Large intestine (tissue), 3 donors: ENCODE results near the gene INCENP. TPM values are rescaled to one million over a fixed set of nuclear protein-coding genes. Genes with fewer than 3 reads are reported as not detected.

Experiments
- DNase-seq, 2 donors: peaks; one replicate each; pipeline versions ENCODE4 v3.0.0 to v3.0.0-alpha.2; 2013
- H3K27ac ChIP-seq: one replicate; pipeline ENCODE4 v1.5.1; 2013; ENCODE audit warnings: low read length
- H3K27me3 ChIP-seq: 2 replicates; pipeline ENCODE4 v1.6.1; 2013; ENCODE audit warnings: low read length; ENCODE audit not compliant: control insufficient read depth, insufficient read depth
- H3K36me3 ChIP-seq: 2 replicates; pipeline ENCODE4 v1.6.1; 2013; ENCODE audit warnings: low read length; ENCODE audit not compliant: control insufficient read depth, insufficient read depth
- H3K4me1 ChIP-seq: one replicate; pipeline ENCODE4 v1.6.1; 2013; ENCODE audit warnings: low read length; ENCODE audit not compliant: control insufficient read depth, insufficient read depth
- H3K4me3 ChIP-seq: one replicate; pipeline ENCODE4 v1.5.1; 2013; ENCODE audit warnings: low read length
- H3K9me3 ChIP-seq: one replicate; pipeline ENCODE4 v1.6.1; 2013; ENCODE audit warnings: mild to moderate bottlenecking, low read depth, low read length, moderate library complexity; ENCODE audit not compliant: control insufficient read depth
- WGBS: methylation state at CpG from one replicate; pipeline ENCODE4 v1.1.5; 2013; ENCODE audit warnings: low lambda C conversion rate; ENCODE audit not compliant: insufficient coverage; 5-methylcytosine and 5-hydroxymethylcytosine counted together
- polyA plus RNA-seq: library from polyadenylated mRNA; unstranded; fragments of 120-200 nt; gene quantifications from one replicate; pipeline ENCODE4 v1.2.1, GENCODE V29; 2013

Gene INCENP
- polyA plus RNA-seq, 1 donor: 22.5 TPM

DNA sequence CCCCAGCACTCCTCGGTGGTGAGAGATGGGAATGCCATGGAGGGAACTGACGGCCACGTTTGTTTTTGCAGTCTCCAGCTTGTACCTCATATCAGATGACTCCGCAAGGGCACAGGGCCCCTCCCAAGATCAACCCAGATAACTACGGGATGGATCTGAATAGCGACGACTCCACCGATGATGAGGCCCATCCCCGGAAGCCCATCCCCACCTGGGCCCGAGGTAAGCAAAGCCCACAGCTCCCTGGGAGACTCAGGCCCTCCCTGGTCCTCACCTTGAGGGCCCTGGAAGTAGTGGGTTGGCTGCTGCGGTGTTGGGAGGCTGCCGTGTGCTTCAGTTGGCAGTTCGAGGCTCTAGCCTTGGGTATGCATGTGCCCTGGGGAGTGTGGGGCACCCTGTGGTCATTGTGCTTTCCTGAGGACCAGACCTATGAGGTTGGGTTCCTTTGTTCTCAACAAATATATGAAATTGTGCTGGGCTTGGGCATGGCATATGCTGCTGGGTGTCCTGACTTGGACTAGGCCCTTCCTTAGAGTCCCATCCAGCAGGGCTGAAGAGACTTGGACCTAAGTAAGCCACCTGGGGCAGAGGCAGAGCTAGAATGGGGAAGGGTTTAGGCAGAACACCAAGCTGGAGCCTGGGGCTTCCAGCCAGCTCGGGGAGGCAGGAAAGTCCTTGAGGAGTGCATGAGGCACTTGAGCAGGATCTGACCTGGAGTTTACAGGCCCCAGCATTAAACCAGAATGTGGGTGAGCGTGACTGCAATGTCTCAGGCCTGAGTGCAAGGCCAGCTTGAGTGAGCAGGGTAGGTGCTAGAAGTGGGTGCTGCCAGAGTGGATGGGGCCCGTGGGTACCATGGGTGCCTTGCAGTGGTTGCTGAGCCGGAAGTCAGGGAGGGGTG lies 26.4 kb downstream of the INCENP start:
- DNase-seq: no peak
- Histone ChIP-seq H3K4me3 (no peak overlapping the region), H3K36me3 (peaks cover 64% of the 10 kb centered on the region), H3K9me3 (no peaks in the 10 kb centered on the region), H3K27me3 (no peaks in the 10 kb centered on the region), H3K4me1 (no peaks in the 10 kb centered on the region), H3K27ac (no peak overlapping the region)
- no CpG with 5 or more reads among the region's 17 CpGs for WGBS

DNA sequence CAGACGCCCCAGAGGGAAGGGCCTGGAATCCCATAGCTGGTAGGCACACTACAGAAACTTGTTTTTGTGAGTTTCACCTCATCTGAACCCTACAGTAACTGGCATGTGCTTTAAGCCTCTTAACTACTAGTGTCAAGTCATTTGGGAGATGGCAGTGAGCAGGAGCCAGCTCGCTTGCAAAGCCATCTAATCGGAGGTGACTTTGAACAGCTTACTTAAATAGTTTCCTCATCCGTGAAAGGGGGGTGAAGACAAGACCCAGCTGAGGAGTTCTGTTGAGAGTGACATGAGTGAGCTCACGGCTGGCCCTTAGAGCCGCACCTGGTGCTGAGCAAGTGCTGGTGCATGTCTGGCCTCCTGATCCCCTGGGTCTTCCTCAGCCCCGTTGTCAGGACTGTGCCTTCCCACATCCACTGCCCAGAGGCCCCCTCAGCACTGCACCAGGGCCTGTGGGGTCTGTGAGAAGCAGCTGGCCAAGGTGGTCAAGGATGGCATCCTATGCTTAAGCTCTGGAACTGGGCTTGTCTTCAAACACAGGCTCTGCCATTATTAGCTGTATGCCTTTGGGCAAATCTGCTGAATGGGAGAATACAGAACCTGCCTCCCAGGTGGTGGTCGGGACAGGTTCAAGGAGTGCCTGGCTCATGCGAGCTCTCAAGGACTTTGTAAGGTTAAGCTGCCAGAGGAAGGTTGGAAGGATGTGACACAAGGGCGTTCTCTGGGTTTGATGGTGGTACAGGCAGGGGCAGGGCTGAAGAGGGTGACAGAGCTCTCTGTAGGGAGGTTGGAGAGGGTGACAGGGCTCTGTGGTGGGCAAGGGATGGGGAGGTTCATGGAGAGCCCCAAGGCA lies 27.3 kb downstream of the INCENP start:
- Histone ChIP-seq H3K36me3 (peaks cover 55% of the 10 kb centered on the region), H3K27ac (no peak overlapping the region), H3K9me3 (no peaks in the 10 kb centered on the region), H3K27me3 (no peaks in the 10 kb centered on the region), H3K4me1 (no peaks in the 10 kb centered on the region), H3K4me3 (no peak overlapping the region)
- DNase-seq: no peak
- no CpG with 5 or more reads among the region's 10 CpGs for WGBS

DNA sequence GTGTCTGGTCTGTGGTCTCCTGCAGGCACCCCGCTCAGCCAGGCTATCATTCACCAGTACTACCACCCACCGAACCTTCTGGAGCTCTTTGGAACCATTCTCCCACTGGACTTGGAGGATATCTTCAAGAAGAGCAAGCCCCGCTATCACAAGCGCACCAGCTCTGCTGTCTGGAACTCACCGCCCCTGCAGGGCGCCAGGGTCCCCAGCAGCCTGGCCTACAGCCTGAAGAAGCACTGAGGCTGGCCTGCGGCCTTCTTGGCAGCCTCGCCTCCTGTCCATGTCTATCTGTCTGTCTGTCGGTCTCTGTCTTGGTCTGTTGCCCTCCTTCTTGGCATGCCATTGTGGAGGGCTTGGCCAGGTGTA lies 27.9 kb downstream of the INCENP start:
- no peaks in the 10 kb centered on the region for H3K27me3 ChIP-seq
- no peaks in the 10 kb centered on the region for H3K9me3 ChIP-seq
- peaks cover 52% of the 10 kb centered on the region for H3K36me3 ChIP-seq
- no peak overlapping the region for H3K4me3 ChIP-seq
- no peaks in the 10 kb centered on the region for H3K4me1 ChIP-seq
- WGBS: 100% methylated on average over 1 of the region's 9 CpGs
- no peak for DNase-seq
- H3K27ac ChIP-seq: no peak overlapping the region

DNA sequence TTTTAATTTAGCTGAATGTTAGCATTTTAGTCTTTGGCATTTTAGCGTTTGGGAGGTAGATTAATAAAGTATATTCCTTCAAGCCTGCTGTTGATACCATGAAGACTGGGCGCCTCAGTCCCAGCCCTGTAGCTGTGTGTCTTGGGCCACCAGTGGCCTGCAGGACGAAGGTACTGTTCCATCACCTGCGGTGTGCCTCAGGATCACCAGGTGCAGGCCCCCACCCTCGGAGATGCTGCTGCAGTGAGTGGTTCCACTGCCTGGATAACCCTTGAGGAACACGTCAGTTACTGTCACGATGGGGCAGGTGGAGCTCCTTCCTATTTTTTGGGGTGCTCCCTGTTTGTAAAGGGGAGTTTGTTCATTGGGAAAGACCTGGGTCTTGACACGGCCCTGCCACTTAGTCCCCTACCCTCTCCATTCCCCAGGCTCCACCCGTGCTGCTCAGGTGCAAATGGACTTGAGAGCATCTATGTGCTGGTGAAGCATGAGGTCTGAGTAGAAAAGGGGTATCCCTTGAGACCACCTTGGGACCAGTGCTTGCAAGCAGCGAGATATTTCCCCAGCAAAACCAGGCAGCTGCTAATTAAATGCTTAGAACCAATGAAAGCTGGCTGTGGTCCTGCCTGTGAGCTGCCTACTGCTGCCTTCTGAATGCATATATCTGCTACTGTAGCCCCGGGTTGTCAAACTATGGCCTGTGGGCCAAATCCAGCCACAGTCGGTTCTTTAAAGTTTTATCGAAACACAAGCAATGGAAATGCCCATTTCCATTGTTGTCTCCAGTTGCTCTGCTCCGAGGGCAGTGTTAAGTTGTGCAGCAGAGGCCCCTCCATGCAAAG lies 28.7 kb downstream of the INCENP start:
- WGBS: no CpG with 5 or more reads among the region's 14 CpGs
- Histone ChIP-seq H3K4me3 (no peak overlapping the region), H3K4me1 (no peaks in the 10 kb centered on the region), H3K36me3 (peaks cover 44% of the 10 kb centered on the region), H3K9me3 (no peaks in the 10 kb centered on the region), H3K27ac (no peak overlapping the region), H3K27me3 (no peaks in the 10 kb centered on the region)
- DNase-seq: no peak

DNA sequence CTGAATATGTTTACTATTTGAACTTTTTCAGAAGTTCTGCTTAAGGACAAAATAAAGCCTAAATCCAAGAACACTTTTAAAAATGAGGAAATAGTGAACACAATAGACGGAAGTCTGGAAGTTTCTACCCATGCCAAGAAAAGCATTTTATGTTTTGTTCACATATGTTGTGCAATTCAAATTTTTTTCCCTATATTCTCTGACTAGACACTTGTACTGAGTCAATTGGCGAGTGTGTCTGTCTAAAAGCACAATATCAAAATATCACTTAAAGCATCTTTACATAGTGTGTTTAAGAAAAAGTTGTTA lies 29.2 kb downstream of the INCENP start:
- Histone ChIP-seq H3K4me1 (no peaks in the 10 kb centered on the region), H3K4me3 (no peak overlapping the region), H3K36me3 (peaks cover 38% of the 10 kb centered on the region), H3K9me3 (no peaks in the 10 kb centered on the region), H3K27me3 (no peaks in the 10 kb centered on the region), H3K27ac (no peak overlapping the region)
- DNase-seq: no peak
- 100% methylated on average over 1 of the region's 2 CpGs for WGBS

DNA sequence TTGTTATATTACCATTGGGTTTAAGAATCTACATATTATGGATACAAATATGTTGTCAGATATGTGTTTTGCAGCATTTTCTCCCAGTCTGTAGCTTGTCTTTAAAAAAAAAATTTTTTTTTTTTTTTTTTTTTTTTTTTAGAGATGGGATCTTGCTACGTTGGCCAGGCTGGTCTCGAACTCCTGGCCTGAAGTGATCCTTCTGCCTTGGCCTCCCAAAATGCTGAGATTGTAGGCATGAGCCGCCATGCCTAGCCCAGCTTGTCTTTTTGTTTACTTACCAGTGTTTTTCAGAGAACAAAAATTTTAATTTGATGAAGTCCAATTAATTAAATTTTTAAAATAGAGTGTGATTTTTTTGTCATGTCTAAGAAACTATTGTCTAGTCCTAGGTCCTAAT lies 29.8 kb downstream of the INCENP start:
- Histone ChIP-seq H3K36me3 (peaks cover 34% of the 10 kb centered on the region), H3K27me3 (no peaks in the 10 kb centered on the region), H3K27ac (no peak overlapping the region), H3K4me3 (no peak overlapping the region), H3K9me3 (no peaks in the 10 kb centered on the region), H3K4me1 (no peaks in the 10 kb centered on the region)
- no peak for DNase-seq
- WGBS: no CpG with 5 or more reads among the region's 3 CpGs

DNA sequence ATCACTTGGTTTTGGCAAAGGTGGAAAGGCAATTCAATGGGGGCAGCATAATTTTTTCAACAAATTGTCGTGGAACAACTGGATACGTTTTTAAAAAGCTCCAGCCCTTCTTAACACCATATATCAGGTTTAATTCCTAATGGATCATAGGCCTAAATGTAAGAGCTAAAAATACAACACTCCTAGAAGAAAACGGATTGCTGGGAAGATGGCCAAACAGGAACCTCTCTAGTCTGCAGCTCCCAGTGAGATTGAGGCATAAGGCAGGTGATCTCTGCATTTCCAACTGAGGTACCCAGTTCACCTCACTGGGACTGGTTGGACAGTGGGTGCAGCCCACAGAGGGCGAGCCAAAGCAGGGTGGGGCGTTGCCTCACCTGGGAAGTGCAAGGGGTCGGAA lies 33.8 kb downstream of the INCENP start:
- Histone ChIP-seq H3K36me3 (peaks cover 1% of the 10 kb centered on the region), H3K27ac (no peak overlapping the region), H3K4me1 (no peaks in the 10 kb centered on the region), H3K4me3 (no peak overlapping the region), H3K9me3 (no peaks in the 10 kb centered on the region), H3K27me3 (no peaks in the 10 kb centered on the region)
- DNase-seq: no peak
- no CpG with 5 or more reads among the region's 6 CpGs for WGBS

DNA sequence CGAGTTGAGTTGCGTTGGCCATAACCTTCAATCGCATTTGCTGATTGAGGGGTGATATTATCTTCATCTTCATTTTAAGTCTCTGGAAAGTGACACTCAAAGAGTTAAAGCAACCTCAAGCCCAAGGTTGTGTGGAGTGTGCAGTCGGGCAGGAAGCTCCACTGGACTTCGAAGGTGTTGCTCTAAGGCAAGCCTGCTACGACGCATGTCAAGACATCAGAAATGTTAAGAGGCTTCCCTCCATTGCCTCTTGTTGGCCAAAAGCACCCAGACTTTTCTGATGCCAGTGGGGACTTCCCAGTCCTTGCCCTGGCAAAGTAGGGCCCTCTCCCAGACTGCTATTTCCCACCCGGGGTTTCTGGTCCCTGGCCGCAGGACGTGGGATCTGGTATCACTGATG lies 42.6 kb downstream of the INCENP start:
- Histone ChIP-seq H3K4me1 (no peaks in the 10 kb centered on the region), H3K27ac (no peak overlapping the region), H3K27me3 (peaks cover 22% of the 10 kb centered on the region), H3K36me3 (no peaks in the 10 kb centered on the region), H3K4me3 (no peak overlapping the region), H3K9me3 (no peaks in the 10 kb centered on the region)
- no CpG with 5 or more reads among the region's 10 CpGs for WGBS
- DNase-seq: no peak

DNA sequence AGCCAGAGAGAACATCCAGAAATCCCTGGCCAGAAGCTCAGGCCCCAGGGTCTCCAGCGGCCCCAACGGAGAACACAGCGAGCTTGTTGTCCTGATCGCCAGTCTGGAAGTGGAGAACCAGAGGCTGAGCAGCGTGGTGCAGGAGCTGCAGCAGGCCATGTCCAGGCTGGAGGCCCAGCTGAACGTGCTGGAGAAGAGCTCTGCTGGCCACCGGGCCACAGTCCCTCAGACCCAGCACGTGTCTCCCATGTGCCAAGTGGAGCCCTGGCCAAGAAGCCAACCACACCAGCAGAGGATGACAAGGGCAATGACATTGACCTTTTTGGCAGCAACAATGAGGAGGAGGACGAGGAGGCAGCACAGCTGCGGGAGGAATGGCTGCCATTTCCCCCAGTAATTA lies 45.6 kb downstream of the INCENP start:
- no peak overlapping the region for H3K4me3 ChIP-seq
- no peak overlapping the region for H3K27ac ChIP-seq
- H3K9me3 ChIP-seq: no peaks in the 10 kb centered on the region
- peaks cover 26% of the 10 kb centered on the region for H3K27me3 ChIP-seq
- no peaks in the 10 kb centered on the region for H3K4me1 ChIP-seq
- no peaks in the 10 kb centered on the region for H3K36me3 ChIP-seq
- 90% methylated on average over 2 of the region's 10 CpGs for WGBS
- DNase-seq: no peak

DNA sequence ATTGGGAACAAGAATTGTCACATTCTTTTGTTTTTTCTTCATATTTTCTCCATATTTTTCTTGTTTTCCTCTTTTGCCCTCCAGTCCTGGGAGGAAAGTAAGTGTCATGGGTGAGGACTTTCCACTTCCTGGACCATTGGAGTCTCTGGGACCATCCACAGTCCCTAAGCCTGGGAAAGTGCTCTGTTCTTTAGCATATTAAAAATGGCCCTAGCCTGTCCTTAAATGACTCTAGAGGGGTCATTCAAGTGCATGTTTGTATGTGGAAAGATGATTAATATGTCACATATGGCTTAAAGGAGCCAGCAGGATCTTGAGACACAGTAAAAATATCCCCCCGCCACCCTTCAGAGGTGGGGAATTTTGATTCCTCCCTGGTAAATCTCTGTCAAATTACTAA lies 46.1 kb downstream of the INCENP start:
- peaks cover 26% of the 10 kb centered on the region for H3K27me3 ChIP-seq
- no peaks in the 10 kb centered on the region for H3K9me3 ChIP-seq
- no peak for DNase-seq
- no peak overlapping the region for H3K4me3 ChIP-seq
- no CpG with 5 or more reads among the region's 1 CpG for WGBS
- H3K4me1 ChIP-seq: no peaks in the 10 kb centered on the region
- H3K36me3 ChIP-seq: no peaks in the 10 kb centered on the region
- H3K27ac ChIP-seq: no peak overlapping the region
